ENCODE data around the gene FTSJ3. TPM values are rescaled to one million over a fixed set of nuclear protein-coding genes. Genes with fewer than 3 reads are reported as not detected.

The FTSJ3 gene
- total and polyA plus RNA-seq, 2 of the 13 experiments (the other 11 are each of a cell fraction or from before 2014, with no cell fraction given), result 26.0 to 64.2 TPM

DNA sequence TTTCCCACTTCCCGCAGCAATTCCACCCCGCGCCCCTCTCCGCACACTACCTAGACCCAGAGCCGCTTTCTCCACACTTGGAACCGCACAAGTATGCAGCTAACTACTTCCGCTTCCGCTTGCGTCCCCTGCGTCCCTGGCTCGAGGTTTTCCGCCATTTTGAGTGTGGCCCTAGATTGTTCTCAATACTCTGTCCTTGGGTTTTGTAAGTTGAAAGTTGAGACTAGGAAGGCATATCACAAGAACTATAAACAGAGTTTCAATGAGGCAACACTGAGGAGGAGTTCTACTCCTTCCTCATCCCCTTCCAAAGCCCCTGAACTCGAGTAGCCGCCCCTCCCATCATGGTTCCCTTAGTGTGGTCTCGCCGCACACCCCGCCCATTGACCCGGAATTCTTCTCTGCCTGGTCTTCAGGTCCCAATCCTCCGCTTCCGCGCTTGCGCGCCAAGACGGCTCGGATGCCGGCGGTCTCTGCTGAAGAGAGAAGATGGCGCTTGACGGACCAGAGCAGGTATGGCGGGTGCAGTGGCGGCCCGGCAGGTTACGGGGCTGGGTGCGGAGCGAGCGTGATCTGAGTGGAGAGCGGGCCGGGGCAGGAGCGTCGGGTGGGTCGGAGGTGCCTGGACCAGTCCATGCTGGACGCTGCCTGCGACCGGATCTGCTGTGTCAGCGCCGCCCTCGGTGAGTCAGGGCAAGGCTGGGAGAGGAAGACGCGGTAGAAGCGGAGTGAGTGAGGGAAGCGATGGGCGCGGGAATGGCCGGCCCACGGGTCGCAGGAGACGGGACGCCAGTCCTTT, at the start of gene FTSJ3, which contains the start of gene PSMC5 (continued):
- TF ChIP-seq SIN3A (IDR thresholded peaks at IDR 0.05; ENCODE audit: borderline replicate concordance, low read depth, low read length) (peak; percentile 93; the same call in 1 of the 2 replicates), TRIM24 (CRISPR knock-in tag; IDR thresholded peaks at IDR 0.05) (no peak), ZBTB7A (CRISPR knock-in tag; IDR thresholded peaks at IDR 0.05) (no peak), ZNF251 (CRISPR knock-in tag; IDR thresholded peaks at IDR 0.05) (peak; percentile 76; the same call in 1 of the 2 replicates), MED13 (CRISPR knock-in tag; IDR thresholded peaks at IDR 0.05) (0 out of 2 replicates have a peak, but pooled peaks have one; percentile 16), MTA3 (CRISPR knock-in tag; IDR thresholded peaks at IDR 0.05) (no peak), ZNF574 (CRISPR knock-in tag; IDR thresholded peaks at IDR 0.05) (peak; percentile 95), SRY (CRISPR knock-in tag; IDR thresholded peaks at IDR 0.05) (no peak; the same call in 1 of the 2 replicates)
- TF ChIP-seq, protein P1, sequence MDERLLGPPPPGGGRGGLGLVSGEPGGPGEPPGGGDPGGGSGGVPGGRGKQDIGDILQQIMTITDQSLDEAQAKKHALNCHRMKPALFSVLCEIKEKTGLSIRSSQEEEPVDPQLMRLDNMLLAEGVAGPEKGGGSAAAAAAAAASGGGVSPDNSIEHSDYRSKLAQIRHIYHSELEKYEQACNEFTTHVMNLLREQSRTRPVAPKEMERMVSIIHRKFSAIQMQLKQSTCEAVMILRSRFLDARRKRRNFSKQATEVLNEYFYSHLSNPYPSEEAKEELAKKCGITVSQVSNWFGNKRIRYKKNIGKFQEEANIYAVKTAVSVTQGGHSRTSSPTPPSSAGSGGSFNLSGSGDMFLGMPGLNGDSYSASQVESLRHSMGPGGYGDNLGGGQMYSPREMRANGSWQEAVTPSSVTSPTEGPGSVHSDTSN (CRISPR knock-in tag; IDR thresholded peaks at IDR 0.05), result no peak
- TF ChIP-seq, protein P2, sequence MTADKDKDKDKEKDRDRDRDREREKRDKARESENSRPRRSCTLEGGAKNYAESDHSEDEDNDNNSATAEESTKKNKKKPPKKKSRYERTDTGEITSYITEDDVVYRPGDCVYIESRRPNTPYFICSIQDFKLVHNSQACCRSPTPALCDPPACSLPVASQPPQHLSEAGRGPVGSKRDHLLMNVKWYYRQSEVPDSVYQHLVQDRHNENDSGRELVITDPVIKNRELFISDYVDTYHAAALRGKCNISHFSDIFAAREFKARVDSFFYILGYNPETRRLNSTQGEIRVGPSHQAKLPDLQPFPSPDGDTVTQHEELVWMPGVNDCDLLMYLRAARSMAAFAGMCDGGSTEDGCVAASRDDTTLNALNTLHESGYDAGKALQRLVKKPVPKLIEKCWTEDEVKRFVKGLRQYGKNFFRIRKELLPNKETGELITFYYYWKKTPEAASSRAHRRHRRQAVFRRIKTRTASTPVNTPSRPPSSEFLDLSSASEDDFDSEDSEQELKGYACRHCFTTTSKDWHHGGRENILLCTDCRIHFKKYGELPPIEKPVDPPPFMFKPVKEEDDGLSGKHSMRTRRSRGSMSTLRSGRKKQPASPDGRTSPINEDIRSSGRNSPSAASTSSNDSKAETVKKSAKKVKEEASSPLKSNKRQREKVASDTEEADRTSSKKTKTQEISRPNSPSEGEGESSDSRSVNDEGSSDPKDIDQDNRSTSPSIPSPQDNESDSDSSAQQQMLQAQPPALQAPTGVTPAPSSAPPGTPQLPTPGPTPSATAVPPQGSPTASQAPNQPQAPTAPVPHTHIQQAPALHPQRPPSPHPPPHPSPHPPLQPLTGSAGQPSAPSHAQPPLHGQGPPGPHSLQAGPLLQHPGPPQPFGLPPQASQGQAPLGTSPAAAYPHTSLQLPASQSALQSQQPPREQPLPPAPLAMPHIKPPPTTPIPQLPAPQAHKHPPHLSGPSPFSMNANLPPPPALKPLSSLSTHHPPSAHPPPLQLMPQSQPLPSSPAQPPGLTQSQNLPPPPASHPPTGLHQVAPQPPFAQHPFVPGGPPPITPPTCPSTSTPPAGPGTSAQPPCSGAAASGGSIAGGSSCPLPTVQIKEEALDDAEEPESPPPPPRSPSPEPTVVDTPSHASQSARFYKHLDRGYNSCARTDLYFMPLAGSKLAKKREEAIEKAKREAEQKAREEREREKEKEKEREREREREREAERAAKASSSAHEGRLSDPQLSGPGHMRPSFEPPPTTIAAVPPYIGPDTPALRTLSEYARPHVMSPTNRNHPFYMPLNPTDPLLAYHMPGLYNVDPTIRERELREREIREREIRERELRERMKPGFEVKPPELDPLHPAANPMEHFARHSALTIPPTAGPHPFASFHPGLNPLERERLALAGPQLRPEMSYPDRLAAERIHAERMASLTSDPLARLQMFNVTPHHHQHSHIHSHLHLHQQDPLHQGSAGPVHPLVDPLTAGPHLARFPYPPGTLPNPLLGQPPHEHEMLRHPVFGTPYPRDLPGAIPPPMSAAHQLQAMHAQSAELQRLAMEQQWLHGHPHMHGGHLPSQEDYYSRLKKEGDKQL (CRISPR knock-in tag; IDR thresholded peaks at IDR 0.05; ENCODE audit: low read depth), result no peak
- TF ChIP-seq, protein P3, sequence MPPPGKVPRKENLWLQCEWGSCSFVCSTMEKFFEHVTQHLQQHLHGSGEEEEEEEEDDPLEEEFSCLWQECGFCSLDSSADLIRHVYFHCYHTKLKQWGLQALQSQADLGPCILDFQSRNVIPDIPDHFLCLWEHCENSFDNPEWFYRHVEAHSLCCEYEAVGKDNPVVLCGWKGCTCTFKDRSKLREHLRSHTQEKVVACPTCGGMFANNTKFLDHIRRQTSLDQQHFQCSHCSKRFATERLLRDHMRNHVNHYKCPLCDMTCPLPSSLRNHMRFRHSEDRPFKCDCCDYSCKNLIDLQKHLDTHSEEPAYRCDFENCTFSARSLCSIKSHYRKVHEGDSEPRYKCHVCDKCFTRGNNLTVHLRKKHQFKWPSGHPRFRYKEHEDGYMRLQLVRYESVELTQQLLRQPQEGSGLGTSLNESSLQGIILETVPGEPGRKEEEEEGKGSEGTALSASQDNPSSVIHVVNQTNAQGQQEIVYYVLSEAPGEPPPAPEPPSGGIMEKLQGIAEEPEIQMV (CRISPR knock-in tag; IDR thresholded peaks at IDR 0.05; ENCODE audit: low read depth), result peak; percentile 93
- TF ChIP-seq, protein P4, sequence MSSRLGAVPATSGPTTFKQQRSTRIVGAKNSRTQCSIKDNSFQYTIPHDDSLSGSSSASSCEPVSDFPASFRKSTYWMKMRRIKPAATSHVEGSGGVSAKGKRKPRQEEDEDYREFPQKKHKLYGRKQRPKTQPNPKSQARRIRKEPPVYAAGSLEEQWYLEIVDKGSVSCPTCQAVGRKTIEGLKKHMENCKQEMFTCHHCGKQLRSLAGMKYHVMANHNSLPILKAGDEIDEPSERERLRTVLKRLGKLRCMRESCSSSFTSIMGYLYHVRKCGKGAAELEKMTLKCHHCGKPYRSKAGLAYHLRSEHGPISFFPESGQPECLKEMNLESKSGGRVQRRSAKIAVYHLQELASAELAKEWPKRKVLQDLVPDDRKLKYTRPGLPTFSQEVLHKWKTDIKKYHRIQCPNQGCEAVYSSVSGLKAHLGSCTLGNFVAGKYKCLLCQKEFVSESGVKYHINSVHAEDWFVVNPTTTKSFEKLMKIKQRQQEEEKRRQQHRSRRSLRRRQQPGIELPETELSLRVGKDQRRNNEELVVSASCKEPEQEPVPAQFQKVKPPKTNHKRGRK (CRISPR knock-in tag; IDR thresholded peaks at IDR 0.05), result no peak
- TF ChIP-seq, protein P5, sequence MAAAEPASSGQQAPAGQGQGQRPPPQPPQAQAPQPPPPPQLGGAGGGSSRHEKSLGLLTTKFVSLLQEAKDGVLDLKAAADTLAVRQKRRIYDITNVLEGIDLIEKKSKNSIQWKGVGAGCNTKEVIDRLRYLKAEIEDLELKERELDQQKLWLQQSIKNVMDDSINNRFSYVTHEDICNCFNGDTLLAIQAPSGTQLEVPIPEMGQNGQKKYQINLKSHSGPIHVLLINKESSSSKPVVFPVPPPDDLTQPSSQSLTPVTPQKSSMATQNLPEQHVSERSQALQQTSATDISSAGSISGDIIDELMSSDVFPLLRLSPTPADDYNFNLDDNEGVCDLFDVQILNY (CRISPR knock-in tag; conservative IDR thresholded peaks at IDR 0.05), result peak; percentile 74; the same call in 1 of the 2 replicates

All from HepG2 (cell line).